Brain pericyte (primary cell): Measurements from ENCODE around the gene SYT15B.
A peak's percentile ranks its signal among the peaks of the same experiment; 100 is the strongest.
"Not testable (repeated sequence)": the region's sequence is repeated elsewhere in the genome, so short reads cannot be mapped to it uniquely, and the experiment has no call there.

Source experiments
- DNase-seq: peaks from one replicate; pipeline ENCODE4 v3.0.0-alpha.2; 2012; ENCODE audit warnings: low read depth, low spot score

The SYT15B gene

DNA sequence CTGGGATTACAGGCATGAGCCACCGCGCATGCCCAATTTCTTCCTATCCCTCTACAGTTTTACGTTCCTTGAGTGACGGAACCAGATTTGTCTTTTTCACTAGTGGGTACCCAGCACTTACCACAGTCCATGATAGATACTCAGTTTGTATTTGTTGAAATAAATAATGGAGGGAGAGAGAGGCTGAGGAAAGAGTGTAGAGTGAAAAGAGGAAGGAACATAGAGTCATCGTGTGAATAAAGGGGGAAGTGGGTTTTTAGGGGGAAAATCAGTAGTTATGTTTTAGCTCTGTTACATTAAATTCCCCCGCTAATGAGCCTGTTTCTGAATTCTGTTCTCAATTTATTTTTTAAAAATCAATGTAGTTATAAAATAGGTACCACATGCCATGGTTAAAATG lies 37.7 kb downstream of the SYT15B start:
- not testable (repeated sequence) for DNase-seq

DNA sequence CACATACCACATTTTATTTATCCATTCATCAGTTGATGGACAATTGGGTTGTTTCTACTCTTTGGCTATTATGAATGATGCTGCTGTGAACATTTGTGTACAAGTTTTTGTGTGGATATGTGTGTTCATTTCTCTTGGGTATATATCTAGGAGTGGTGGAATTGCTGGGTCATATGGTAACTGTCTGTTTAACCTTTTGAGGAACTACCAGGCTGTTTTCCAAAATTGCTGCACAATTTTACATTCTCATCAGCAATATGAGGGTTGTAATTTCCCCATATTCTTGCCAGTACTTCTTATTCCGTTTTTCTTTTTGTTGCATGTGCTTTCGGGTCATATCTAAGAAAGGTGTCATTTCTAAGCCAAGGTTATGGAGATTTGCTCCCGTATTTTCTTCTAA lies 38.3 kb downstream of the SYT15B start:
- not testable (repeated sequence) for DNase-seq

DNA sequence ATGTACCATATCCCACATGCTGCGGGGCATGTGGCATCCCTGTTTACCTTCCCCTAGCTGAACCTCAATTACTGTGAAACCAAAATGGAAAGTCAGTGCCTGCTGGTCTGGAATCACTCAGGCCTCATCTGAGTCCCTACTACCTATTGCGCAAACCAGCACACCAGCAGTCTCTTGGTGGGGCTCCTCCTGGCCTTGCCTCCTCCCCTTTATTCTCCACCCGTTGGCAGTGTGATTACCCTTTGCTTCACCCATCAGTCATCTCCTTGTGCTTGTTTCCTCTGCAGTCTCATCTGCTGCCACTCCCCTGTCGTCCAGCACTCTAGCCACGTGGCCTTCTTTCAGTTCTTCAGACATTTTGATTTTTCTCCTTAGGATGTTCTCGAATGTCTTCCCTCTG lies 39.3 kb downstream of the SYT15B start:
- peak; percentile 7 for DNase-seq

DNA sequence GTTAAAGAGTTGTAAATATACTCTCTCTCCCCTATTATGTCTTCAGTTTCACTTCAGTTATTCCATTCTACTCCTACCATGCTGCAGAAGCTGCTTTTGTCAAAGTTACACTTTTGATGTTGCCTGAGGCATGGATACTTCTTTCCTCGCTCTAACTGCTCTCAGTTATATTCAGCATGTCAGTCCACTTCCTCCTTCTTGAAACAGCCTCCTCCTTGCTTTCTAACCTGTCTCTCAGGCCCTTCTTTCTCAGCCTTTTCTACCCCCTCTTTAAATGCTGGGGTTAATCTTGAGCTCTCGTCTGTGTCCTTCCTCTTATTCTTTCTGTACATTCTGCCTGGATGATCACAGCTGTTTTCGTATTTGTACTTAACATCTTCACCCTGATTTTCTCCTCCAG lies 40.0 kb downstream of the SYT15B start:
- not testable (repeated sequence) for DNase-seq

DNA sequence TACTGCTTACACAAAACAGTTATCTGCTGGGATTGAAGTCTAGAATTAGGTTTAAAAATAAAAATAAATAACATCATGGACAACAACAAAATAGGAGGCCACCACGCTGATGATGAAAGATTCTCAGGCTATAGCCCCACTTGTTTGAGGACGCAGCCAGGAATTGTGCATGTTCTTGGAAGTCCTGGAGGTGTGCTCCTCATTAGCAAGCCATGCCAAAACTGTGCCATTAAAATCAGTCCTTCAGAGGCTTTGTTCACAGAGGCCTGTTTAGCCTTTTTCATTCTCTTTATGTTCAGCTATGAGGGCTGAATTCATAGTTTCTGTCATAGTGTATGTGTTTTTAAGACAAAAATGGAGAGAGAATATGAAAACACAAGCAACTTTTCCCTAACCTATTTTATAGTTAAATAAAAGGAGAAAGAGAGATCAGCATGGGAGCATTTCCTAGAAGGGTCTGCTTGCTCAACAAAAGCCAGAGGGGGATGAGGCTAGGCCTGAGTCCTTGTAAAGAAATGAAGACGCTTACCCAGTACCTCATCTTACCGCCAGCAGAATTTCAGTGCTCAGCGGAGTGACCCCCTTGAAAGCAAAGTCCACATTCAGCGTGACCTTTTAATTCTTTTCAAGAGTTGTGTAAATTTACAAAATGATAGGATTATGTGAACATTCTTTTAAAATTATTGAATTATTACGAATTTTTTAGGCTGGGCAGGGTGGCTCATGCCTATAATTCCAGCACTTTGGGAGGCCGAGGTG lies 46.2 kb downstream of the SYT15B start:
- DNase-seq: not testable (repeated sequence)
